Inflammatory macrophage treated with lipopolysaccharide for 1 hour (primary cell): Measurements from ENCODE around the gene DLGAP3.

Experiments used
- DNase-seq, 2 donors: peaks; one replicate each; pipeline ENCODE4 v3.0.0-alpha.2; 2020 to 2022

Gene DLGAP3

GRCh38 chr1:34864759-34865158, 64.7 kb downstream of the DLGAP3 start:
- DNase-seq, result no peak

- no peak for DNase-seq
Measured at GRCh38 chr1:34863501-34863900, 65.9 kb downstream of the DLGAP3 start.

- DNase-seq, result peak; percentile 91 to 96
Measured at GRCh38 chr1:34859446-34860200, 69.8 kb downstream of the DLGAP3 start, which contains the start of gene SMIM12. Gene SMIM12 (minus strand): TSS chr1:34859749. CDS start chr1:34855977, 3,772 bp downstream.

- peak; percentile 14 to 15 for DNase-seq
Measured at GRCh38 chr1:34858901-34859445, 70.5 kb downstream of the DLGAP3 start.

- DNase-seq, result no peak
Measured at GRCh38 chr1:34856697-34857096, 72.8 kb downstream of the DLGAP3 start.

- peak; percentile 87 to 93 for DNase-seq
Measured at GRCh38 chr1:34852677-34853217, 76.7 kb downstream of the DLGAP3 start.

- DNase-seq, result no peak
Measured at GRCh38 chr1:34851431-34852105, 77.9 kb downstream of the DLGAP3 start.

GRCh38 chr1:34850382-34850781, 79.1 kb downstream of the DLGAP3 start:
- no peak for DNase-seq

- no peak for DNase-seq
Measured at GRCh38 chr1:34847094-34847493, 82.4 kb downstream of the DLGAP3 start.

GRCh38 chr1:34846265-34846664, 83.2 kb downstream of the DLGAP3 start:
- DNase-seq, result no peak

GRCh38 chr1:34845131-34845901, 84.1 kb downstream of the DLGAP3 start:
- no peak for DNase-seq

- DNase-seq, result no peak
Measured at GRCh38 chr1:34844252-34844634, 85.2 kb downstream of the DLGAP3 start.

- DNase-seq, result no peak
Measured at GRCh38 chr1:34843392-34844251, 85.8 kb downstream of the DLGAP3 start.

GRCh38 chr1:34842952-34843371, 86.5 kb downstream of the DLGAP3 start:
- no peak for DNase-seq

GRCh38 chr1:34842073-34842472, 87.4 kb downstream of the DLGAP3 start:
- no peak for DNase-seq

GRCh38 chr1:34840426-34840825, 89.0 kb downstream of the DLGAP3 start:
- DNase-seq, result no peak

GRCh38 chr1:34839526-34840305, 89.7 kb downstream of the DLGAP3 start:
- DNase-seq, result no peak

- DNase-seq, result no peak
Measured at GRCh38 chr1:34833711-34834110, 95.7 kb downstream of the DLGAP3 start.

GRCh38 chr1:34831721-34832246, 97.7 kb downstream of the DLGAP3 start:
- DNase-seq, result no peak

- no peak for DNase-seq
Measured at GRCh38 chr1:34829250-34829649, 100.2 kb downstream of the DLGAP3 start.

GRCh38 chr1:34828611-34829010, 100.8 kb downstream of the DLGAP3 start:
- no peak for DNase-seq
